Panc1 (cell line): ENCODE data around the gene PPP1R14C. TPM values are rescaled to one million over a fixed set of nuclear protein-coding genes. Genes with fewer than 3 reads are reported as not detected.

Experiments used
- ATAC-seq: fragments of 200-7000 bp; cut with Tn5 transposase; 2 replicates; pipeline ENCODE4 v1.9.1; 2020; ENCODE audit warnings: mild to moderate bottlenecking, moderate library complexity
- BruUV-seq: library from RNA; stranded (reverse); fragments of 400-500 nt; replicated peaks from 2 replicates; lab custom pipeline; 2021; lab: Mats Ljungman, UMichigan
- CTCF ChIA-PET: fragments of 300-600 bp; sonication (Branson Sonifier 250); formaldehyde crosslinking; loops from one replicate; lab custom pipeline; 2022; ENCODE audit warnings: antibody characterized with exemption; lab: Charles Lee
- POLR2A ChIA-PET: fragments of 300-600 bp; sonication (Branson Sonifier 250); formaldehyde crosslinking; loops from one replicate; lab custom pipeline; 2022; ENCODE audit warnings: antibody characterized with exemption; lab: Charles Lee
- DNase-seq: peaks from one replicate; pipeline ENCODE4 v3.0.0-alpha.2; 2010; ENCODE audit warnings: low read depth, low spot score
- H3K27ac ChIP-seq: 2 replicates; pipeline ENCODE4 v1.5.1; 2011; ENCODE audit warnings: mild to moderate bottlenecking, low read length, inconsistent platforms
- H3K27me3 ChIP-seq: fragments of 200-500 bp; sonication (Bioruptor generic); 2 replicates; pipeline ENCODE4 v1.6.0; 2014; ENCODE audit warnings: low read length, inconsistent platforms; ENCODE audit not compliant: control insufficient read depth, insufficient read depth
- H3K36me3 ChIP-seq: fragments of 200-500 bp; sonication (Bioruptor generic); 2 replicates; pipeline ENCODE4 v1.5.1; 2014; ENCODE audit warnings: inconsistent platforms, mild to moderate bottlenecking, low read length, moderate library complexity; ENCODE audit not compliant: control insufficient read depth, insufficient read depth
- H3K4me1 ChIP-seq: 2 replicates; pipeline ENCODE4 v1.5.1; 2011; ENCODE audit warnings: inconsistent platforms, mild to moderate bottlenecking, low read length, moderate library complexity; ENCODE audit not compliant: control insufficient read depth, insufficient read depth
- H3K4me3 ChIP-seq, 2 experiments: 2 replicates each; pipeline ENCODE4 v1.5.1; 2011 to 2012; ENCODE audit warnings: low read depth in 2 of 2, low read length in 2 of 2, mild to moderate bottlenecking in 2 of 2, inconsistent platforms in 1 of 2, moderate library complexity in 1 of 2
- H3K9me3 ChIP-seq: fragments of 200-500 bp; sonication (Bioruptor generic); 2 replicates; pipeline ENCODE4 v1.5.1; 2014; ENCODE audit warnings: low read depth, mild to moderate bottlenecking, inconsistent platforms, low read length, moderate library complexity; ENCODE audit not compliant: control insufficient read depth, insufficient read depth
- POLR2AphosphoS5 ChIP-seq: IDR thresholded peaks from 2 replicates; pipeline ENCODE4 v1.6.1; 2012; ENCODE audit warnings: mild to moderate bottlenecking, low read depth, low read length, moderate library complexity
- SIN3A ChIP-seq: IDR thresholded peaks from 2 replicates; pipeline ENCODE4 v1.6.1; 2012; ENCODE audit warnings: low read depth, mild to moderate bottlenecking, low read length, moderate library complexity, borderline replicate concordance; ENCODE audit not compliant: insufficient read depth
- TCF7L2 ChIP-seq: IDR thresholded peaks from 2 replicates; pipeline ENCODE4 v1.6.1; 2011; ENCODE audit warnings: mild to moderate bottlenecking, low read depth, low read length, inconsistent platforms
- in situ Hi-C: cut with HindIII; loops from 2 replicates; pipeline ENCODE4 v1.10.0; 2016; ENCODE audit warnings: low sequenced_read_pairs, low pct_unique_long_range_greater_than_20kb
- intact Hi-C: fragments of 100-400 bp; cut with micrococcal nuclease; formaldehyde crosslinking; loops from one replicate; pipeline ENCODE4 v1.10.0; 2022; ENCODE audit not compliant: unreplicated experiment
- total RNA-seq: library from RNA; stranded (reverse); gene quantifications from one replicate; pipeline ENCODE4 v1.2.1, GENCODE V29; 2021; ENCODE audit not compliant: unreplicated experiment
- TF ChIP-seq, protein P1 (sequence below), 2 experiments: IDR thresholded peaks; 2 replicates each; pipeline ENCODE4 v1.6.1; 2011 to 2012; ENCODE audit warnings: low read depth in 2 of 2, control low read depth in 1 of 2, low read length in 1 of 2, mild to moderate bottlenecking in 1 of 2, moderate library complexity in 1 of 2; ENCODE audit not compliant: insufficient read depth in 1 of 2
- TF ChIP-seq, protein P2 (sequence below): fragments of 450-650 bp; IDR thresholded peaks from 2 replicates; pipeline ENCODE4 v1.5.1; 2017; ENCODE audit warnings: mild to moderate bottlenecking

Gene PPP1R14C
- total RNA-seq, 1 experiment from 2014 or later = not detected

DNA sequence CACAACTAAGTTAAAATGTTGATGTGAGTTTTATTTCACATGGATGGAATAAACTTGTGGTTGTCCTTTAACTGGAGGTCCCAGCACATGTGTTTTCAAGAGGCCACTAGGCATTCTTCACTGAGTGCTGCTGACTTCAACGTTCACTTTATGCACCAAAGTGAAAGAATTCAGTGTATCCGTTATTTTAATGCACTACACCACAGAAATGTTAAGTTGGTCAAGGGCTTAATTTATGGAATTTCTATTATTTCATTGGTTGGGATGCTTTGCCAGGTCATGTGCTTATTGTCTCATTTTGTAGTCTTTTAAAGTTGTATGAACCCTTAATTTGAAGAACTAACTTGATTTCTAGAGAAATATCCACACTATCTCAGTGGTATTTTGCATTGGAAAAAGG, 106.4 kb downstream of the PPP1R14C start:
- intact Hi-C loops = no loop called here
- H3K36me3 ChIP-seq = no peaks in the 10 kb centered on the region
- H3K9me3 ChIP-seq = no peaks in the 10 kb centered on the region
- H3K4me1 ChIP-seq = no peaks in the 10 kb centered on the region
- DNase-seq (no peak), ATAC-seq (no peak)
- ChIA-PET CTCF (no interaction called here), POLR2A (interaction anchor here (0.6 kb wide), 1 partner anchor 49 kb away, joined by 3 read pairs; no protein-coding TSS in a partner anchor)
- H3K27ac ChIP-seq = no peak overlapping the region
- 0 out of 2 replicates have a peak, but pooled peaks cover 4% of the 10 kb centered on the region for H3K27me3 ChIP-seq
- BruUV-seq = no TSS peak
- TF ChIP-seq, protein P1, sequence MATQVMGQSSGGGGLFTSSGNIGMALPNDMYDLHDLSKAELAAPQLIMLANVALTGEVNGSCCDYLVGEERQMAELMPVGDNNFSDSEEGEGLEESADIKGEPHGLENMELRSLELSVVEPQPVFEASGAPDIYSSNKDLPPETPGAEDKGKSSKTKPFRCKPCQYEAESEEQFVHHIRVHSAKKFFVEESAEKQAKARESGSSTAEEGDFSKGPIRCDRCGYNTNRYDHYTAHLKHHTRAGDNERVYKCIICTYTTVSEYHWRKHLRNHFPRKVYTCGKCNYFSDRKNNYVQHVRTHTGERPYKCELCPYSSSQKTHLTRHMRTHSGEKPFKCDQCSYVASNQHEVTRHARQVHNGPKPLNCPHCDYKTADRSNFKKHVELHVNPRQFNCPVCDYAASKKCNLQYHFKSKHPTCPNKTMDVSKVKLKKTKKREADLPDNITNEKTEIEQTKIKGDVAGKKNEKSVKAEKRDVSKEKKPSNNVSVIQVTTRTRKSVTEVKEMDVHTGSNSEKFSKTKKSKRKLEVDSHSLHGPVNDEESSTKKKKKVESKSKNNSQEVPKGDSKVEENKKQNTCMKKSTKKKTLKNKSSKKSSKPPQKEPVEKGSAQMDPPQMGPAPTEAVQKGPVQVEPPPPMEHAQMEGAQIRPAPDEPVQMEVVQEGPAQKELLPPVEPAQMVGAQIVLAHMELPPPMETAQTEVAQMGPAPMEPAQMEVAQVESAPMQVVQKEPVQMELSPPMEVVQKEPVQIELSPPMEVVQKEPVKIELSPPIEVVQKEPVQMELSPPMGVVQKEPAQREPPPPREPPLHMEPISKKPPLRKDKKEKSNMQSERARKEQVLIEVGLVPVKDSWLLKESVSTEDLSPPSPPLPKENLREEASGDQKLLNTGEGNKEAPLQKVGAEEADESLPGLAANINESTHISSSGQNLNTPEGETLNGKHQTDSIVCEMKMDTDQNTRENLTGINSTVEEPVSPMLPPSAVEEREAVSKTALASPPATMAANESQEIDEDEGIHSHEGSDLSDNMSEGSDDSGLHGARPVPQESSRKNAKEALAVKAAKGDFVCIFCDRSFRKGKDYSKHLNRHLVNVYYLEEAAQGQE (IDR thresholded peaks at IDR 0.05; ENCODE audit: insufficient read depth in 1 of 2, low read depth in 2 of 2, low read length in 1 of 2) = no peak
- no peak for TF ChIP-seq TCF7L2
- TF ChIP-seq, protein P2, sequence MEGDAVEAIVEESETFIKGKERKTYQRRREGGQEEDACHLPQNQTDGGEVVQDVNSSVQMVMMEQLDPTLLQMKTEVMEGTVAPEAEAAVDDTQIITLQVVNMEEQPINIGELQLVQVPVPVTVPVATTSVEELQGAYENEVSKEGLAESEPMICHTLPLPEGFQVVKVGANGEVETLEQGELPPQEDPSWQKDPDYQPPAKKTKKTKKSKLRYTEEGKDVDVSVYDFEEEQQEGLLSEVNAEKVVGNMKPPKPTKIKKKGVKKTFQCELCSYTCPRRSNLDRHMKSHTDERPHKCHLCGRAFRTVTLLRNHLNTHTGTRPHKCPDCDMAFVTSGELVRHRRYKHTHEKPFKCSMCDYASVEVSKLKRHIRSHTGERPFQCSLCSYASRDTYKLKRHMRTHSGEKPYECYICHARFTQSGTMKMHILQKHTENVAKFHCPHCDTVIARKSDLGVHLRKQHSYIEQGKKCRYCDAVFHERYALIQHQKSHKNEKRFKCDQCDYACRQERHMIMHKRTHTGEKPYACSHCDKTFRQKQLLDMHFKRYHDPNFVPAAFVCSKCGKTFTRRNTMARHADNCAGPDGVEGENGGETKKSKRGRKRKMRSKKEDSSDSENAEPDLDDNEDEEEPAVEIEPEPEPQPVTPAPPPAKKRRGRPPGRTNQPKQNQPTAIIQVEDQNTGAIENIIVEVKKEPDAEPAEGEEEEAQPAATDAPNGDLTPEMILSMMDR = no peak
- TF ChIP-seq POLR2AphosphoS5 = no peak
- no peak for TF ChIP-seq SIN3A
- no peak overlapping the region for H3K4me3 ChIP-seq
- in situ Hi-C loops = no loop called here

DNA sequence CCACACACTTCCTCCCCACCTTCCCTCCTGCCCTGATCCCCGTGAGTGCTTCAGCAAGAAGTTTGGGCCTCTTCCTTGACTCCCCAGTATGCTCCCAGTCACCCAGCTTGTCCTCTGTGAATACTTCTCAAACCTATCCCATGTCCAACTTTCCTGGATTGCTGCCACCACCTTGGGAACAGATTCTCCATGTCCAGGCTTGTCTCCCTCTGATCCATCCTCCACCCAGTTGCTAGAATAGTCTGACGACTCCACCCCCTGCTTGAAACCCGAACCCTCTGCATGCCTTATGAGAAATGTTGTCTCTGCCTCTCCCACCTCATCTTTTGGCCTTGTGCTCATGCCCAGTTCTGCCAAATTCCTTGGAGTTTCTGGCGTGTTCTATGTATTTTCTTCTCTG, 108.0 kb downstream of the PPP1R14C start:
- in situ Hi-C loops = no loop called here
- no peak overlapping the region for H3K27ac ChIP-seq
- intact Hi-C loops = no loop called here
- no TSS peak for BruUV-seq
- no peaks in the 10 kb centered on the region for H3K9me3 ChIP-seq
- DNase-seq = no peak
- ChIA-PET CTCF (no interaction called here), POLR2A (no interaction called here)
- no peaks in the 10 kb centered on the region for H3K36me3 ChIP-seq
- H3K4me1 ChIP-seq = no peaks in the 10 kb centered on the region
- H3K4me3 ChIP-seq = no peak overlapping the region
- 0 out of 2 replicates have a peak, but pooled peaks cover 4% of the 10 kb centered on the region for H3K27me3 ChIP-seq
- TF ChIP-seq, protein P1 (IDR thresholded peaks at IDR 0.05; ENCODE audit: insufficient read depth in 1 of 2, low read depth in 2 of 2, low read length in 1 of 2) = no peak
- TF ChIP-seq SIN3A (no peak), POLR2AphosphoS5 (no peak), TCF7L2 (no peak)
- TF ChIP-seq, protein P2 = no peak
- no peak for ATAC-seq
